Dermis microvascular lymphatic vessel endothelial cell (primary cell): ENCODE data around the gene VSNL1. TPM values are rescaled to one million over a fixed set of nuclear protein-coding genes. Genes with fewer than 3 reads are reported as not detected.
A peak's percentile ranks its signal among the peaks of the same experiment; 100 is the strongest.

Experiments
- DNase-seq, 2 donors: peaks; one replicate each; pipeline versions ENCODE4 v3.0.0 to v3.0.0-alpha.2; 2010; ENCODE audit warnings: low read depth in 2 of 2
- total RNA-seq: library from RNA; depleted of rRNA; stranded (reverse); fragments of >200 nt; gene quantifications from 2 replicates; pipeline ENCODE4 v1.2.1, GENCODE V29; 2014

Gene VSNL1
- total RNA-seq: 0.13 TPM in 1 of 2 replicates, not detected in the other

- peak in 1 of 2 donors; percentile 21 for DNase-seq
Measured at GRCh38 chr2:17540093-17540812, at the start of gene VSNL1. Gene VSNL1 (plus strand): TSS chr2:17540696. CDS start chr2:17592075, 51,379 bp downstream.

GRCh38 chr2:17495590-17495989 lies 44.9 kb upstream of the VSNL1 start:
- no peak for DNase-seq

GRCh38 chr2:17497718-17498117 lies 42.8 kb upstream of the VSNL1 start:
- no peak for DNase-seq

GRCh38 chr2:17506736-17507616 lies 33.5 kb upstream of the VSNL1 start:
- DNase-seq: no peak

GRCh38 chr2:17515652-17516051 lies 24.8 kb upstream of the VSNL1 start:
- no peak for DNase-seq

- DNase-seq: no peak
Measured at GRCh38 chr2:17517481-17518211, 22.9 kb upstream of the VSNL1 start.

GRCh38 chr2:17518212-17519154 lies 22.0 kb upstream of the VSNL1 start, which contains the start of gene RAD51AP2:
Gene RAD51AP2 (minus strand): TSS chr2:17518440. CDS start chr2:17518415, 25 bp downstream.
- peak in 1 of 2 donors; percentile 48 for DNase-seq

GRCh38 chr2:17519486-17519885 lies 21.0 kb upstream of the VSNL1 start:
- DNase-seq: no peak

- no peak for DNase-seq
Measured at GRCh38 chr2:17520761-17521160, 19.7 kb upstream of the VSNL1 start.

- no peak for DNase-seq
Measured at GRCh38 chr2:17521621-17522020, 18.9 kb upstream of the VSNL1 start.

GRCh38 chr2:17522303-17522702 lies 18.2 kb upstream of the VSNL1 start:
- DNase-seq: no peak

- no peak for DNase-seq
Measured at GRCh38 chr2:17529771-17530170, 10.7 kb upstream of the VSNL1 start.

- DNase-seq: no peak
Measured at GRCh38 chr2:17533546-17533945, 7.0 kb upstream of the VSNL1 start.

GRCh38 chr2:17536416-17536815 lies 4.1 kb upstream of the VSNL1 start:
- DNase-seq: no peak

- no peak for DNase-seq
Measured at GRCh38 chr2:17538022-17538843, 2.3 kb upstream of the VSNL1 start.

GRCh38 chr2:17538844-17539554 lies 1.5 kb upstream of the VSNL1 start:
- DNase-seq: peak; percentile 24 to 25

GRCh38 chr2:17539611-17540092 lies 844 bp upstream of the VSNL1 start:
- no peak for DNase-seq

GRCh38 chr2:17540813-17541530 lies 476 bp downstream of the VSNL1 start:
- no peak for DNase-seq
